ENCODE data around the gene UBE2Z.

The UBE2Z gene

GRCh38 chr17:48972749-48973097 is 64.5 kb downstream of the UBE2Z start:
- no peak for DNase-seq (ENCODE audit: low read depth in 1 of 2, low spot score in 1 of 2)
- TF ChIP-seq, protein P1, sequence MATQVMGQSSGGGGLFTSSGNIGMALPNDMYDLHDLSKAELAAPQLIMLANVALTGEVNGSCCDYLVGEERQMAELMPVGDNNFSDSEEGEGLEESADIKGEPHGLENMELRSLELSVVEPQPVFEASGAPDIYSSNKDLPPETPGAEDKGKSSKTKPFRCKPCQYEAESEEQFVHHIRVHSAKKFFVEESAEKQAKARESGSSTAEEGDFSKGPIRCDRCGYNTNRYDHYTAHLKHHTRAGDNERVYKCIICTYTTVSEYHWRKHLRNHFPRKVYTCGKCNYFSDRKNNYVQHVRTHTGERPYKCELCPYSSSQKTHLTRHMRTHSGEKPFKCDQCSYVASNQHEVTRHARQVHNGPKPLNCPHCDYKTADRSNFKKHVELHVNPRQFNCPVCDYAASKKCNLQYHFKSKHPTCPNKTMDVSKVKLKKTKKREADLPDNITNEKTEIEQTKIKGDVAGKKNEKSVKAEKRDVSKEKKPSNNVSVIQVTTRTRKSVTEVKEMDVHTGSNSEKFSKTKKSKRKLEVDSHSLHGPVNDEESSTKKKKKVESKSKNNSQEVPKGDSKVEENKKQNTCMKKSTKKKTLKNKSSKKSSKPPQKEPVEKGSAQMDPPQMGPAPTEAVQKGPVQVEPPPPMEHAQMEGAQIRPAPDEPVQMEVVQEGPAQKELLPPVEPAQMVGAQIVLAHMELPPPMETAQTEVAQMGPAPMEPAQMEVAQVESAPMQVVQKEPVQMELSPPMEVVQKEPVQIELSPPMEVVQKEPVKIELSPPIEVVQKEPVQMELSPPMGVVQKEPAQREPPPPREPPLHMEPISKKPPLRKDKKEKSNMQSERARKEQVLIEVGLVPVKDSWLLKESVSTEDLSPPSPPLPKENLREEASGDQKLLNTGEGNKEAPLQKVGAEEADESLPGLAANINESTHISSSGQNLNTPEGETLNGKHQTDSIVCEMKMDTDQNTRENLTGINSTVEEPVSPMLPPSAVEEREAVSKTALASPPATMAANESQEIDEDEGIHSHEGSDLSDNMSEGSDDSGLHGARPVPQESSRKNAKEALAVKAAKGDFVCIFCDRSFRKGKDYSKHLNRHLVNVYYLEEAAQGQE (IDR thresholded peaks at IDR 0.05; ENCODE audit: insufficient replicate concordance, low read depth) = no peak
- TF ChIP-seq, protein P2, sequence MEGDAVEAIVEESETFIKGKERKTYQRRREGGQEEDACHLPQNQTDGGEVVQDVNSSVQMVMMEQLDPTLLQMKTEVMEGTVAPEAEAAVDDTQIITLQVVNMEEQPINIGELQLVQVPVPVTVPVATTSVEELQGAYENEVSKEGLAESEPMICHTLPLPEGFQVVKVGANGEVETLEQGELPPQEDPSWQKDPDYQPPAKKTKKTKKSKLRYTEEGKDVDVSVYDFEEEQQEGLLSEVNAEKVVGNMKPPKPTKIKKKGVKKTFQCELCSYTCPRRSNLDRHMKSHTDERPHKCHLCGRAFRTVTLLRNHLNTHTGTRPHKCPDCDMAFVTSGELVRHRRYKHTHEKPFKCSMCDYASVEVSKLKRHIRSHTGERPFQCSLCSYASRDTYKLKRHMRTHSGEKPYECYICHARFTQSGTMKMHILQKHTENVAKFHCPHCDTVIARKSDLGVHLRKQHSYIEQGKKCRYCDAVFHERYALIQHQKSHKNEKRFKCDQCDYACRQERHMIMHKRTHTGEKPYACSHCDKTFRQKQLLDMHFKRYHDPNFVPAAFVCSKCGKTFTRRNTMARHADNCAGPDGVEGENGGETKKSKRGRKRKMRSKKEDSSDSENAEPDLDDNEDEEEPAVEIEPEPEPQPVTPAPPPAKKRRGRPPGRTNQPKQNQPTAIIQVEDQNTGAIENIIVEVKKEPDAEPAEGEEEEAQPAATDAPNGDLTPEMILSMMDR (IDR thresholded peaks at IDR 0.05; ENCODE audit: insufficient read depth, low read length) = no peak
- H3K27me3 ChIP-seq (ENCODE audit: insufficient read depth, poor library complexity, severe bottlenecking) = peaks cover 20% of the 10 kb centered on the region
- no peak overlapping the region for H3K4me3 ChIP-seq (replicated peaks; ENCODE audit: insufficient read depth, low read length)
- H3K27ac ChIP-seq (replicated peaks) = no peak overlapping the region

DNA sequence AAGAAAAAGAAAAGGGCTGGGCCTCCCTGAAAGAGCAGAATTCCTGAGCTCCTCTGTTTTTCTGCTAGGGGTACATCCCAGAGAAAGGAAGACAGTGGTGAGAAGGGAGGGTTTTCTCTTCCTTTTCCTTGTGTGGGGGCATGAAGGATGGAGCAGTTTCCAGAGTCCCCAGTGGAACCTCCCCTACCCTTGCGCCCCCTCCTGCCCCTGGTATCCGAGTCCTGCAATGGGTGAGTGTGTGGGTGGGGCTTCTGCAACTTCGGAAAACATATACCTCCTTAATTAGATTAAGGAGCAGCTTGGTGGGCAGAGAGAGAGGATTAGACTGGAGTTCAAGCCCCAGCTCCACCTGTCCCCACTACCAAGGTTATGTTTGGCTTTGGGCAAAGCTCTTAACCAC is 65.6 kb downstream of the UBE2Z start:
- Histone ChIP-seq H3K27ac (replicated peaks) (no peak overlapping the region), H3K4me3 (replicated peaks; ENCODE audit: insufficient read depth, low read length) (no peak overlapping the region), H3K27me3 (ENCODE audit: insufficient read depth, poor library complexity, severe bottlenecking) (peaks cover 20% of the 10 kb centered on the region)
- DNase-seq (ENCODE audit: low read depth in 1 of 2, low spot score in 1 of 2) = no peak
- TF ChIP-seq POLR2AphosphoS5 (IDR thresholded peaks at IDR 0.05; ENCODE audit: low read depth) (no peak), GABPA (IDR thresholded peaks at IDR 0.05; ENCODE audit: low read depth) (no peak)
